ENCODE results near the gene DYNLL2. TPM values are rescaled to one million over a fixed set of nuclear protein-coding genes. Genes with fewer than 3 reads are reported as not detected.

Gene DYNLL2
- total and polyA plus RNA-seq, 9 of the 15 experiments (the other 6 are each of a cell fraction or from before 2014, with no cell fraction given), result 1.8 to 24.5 (median 13.0) TPM

DNA sequence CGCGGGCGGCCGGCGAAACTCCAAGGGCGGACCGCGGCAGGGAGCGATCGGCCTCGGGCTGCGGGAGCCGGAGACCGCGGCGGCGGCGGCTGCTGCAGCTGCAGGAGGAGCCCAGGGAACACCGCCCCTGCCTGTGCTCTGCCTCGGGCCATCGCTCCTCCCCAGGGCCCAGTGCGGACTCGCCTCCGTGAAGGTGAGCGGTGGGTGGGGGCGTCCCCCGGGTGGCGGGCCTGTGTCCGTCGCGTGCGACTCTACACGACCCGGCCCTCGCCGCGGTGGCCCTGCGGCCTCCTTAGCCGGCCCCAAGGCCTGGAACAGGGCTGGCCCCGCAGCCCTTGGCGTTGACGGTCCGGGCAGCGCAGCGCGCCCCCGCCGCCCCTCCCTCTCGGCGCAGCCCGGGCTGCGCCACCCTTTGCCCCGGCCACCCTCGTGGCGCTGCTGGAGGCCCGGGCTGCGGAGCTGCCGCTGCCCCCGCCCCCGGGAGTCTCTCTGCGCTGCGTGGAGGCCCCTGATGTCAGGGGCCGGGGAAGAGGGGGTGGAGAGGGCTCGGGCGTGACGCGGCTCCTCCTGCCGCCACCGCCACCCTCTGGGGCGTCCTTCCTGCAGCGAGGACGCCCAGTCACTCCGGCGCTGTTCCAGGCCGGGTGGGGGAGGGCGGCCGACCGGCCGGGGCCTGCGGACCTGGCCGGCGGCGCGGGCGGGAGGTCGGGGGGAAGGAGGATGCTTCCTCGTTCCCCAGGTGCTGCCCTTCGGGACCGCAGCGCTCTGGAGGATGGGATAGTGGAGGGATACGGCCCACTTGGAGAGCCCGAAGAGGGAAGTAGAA, 485 bp downstream of the DYNLL2 start (continued):
- TF ChIP-seq U2AF2 (optimal IDR thresholded peaks at IDR 0.05; ENCODE audit: low read depth, low read length) (no peak), MAFF (IDR thresholded peaks at IDR 0.05; ENCODE audit: low read length) (no peak), PTTG1 (tag; IDR thresholded peaks at IDR 0.05; ENCODE audit: low read depth) (no peak), GABPB1 (CRISPR knock-in tag; IDR thresholded peaks at IDR 0.05) (no peak), TGIF2 (CRISPR knock-in tag; IDR thresholded peaks at IDR 0.05) (no peak), TCF7L2 (IDR thresholded peaks at IDR 0.05; ENCODE audit: low read depth, low read length) (no peak), HMG20B (CRISPR knock-in tag; IDR thresholded peaks at IDR 0.05) (no peak), ZNF717 (CRISPR knock-in tag; IDR thresholded peaks at IDR 0.05) (no peak), FOXJ3 (CRISPR knock-in tag; IDR thresholded peaks at IDR 0.05) (no peak), MCM5 (IDR thresholded peaks at IDR 0.05; ENCODE audit: low read depth) (no peak), JUNB (CRISPR knock-in tag; conservative IDR thresholded peaks at IDR 0.05) (no peak), BCOR (IDR thresholded peaks at IDR 0.05) (no peak), ZNF224 (CRISPR knock-in tag; IDR thresholded peaks at IDR 0.05) (no peak), MECOM (CRISPR knock-in tag; IDR thresholded peaks at IDR 0.05) (no peak), ASH1L (IDR thresholded peaks at IDR 0.05; ENCODE audit: borderline replicate concordance, low read depth, partially characterized antibody) (no peak), CCAR2 (IDR thresholded peaks at IDR 0.05; ENCODE audit: low read depth, low read length) (no peak), RBM39 (optimal IDR thresholded peaks at IDR 0.05; ENCODE audit: low read depth, low read length) (no peak)
- TF ChIP-seq, protein P1, sequence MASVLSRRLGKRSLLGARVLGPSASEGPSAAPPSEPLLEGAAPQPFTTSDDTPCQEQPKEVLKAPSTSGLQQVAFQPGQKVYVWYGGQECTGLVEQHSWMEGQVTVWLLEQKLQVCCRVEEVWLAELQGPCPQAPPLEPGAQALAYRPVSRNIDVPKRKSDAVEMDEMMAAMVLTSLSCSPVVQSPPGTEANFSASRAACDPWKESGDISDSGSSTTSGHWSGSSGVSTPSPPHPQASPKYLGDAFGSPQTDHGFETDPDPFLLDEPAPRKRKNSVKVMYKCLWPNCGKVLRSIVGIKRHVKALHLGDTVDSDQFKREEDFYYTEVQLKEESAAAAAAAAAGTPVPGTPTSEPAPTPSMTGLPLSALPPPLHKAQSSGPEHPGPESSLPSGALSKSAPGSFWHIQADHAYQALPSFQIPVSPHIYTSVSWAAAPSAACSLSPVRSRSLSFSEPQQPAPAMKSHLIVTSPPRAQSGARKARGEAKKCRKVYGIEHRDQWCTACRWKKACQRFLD (CRISPR knock-in tag; IDR thresholded peaks at IDR 0.05), result peak; percentile 16
- TF ChIP-seq, protein P2, sequence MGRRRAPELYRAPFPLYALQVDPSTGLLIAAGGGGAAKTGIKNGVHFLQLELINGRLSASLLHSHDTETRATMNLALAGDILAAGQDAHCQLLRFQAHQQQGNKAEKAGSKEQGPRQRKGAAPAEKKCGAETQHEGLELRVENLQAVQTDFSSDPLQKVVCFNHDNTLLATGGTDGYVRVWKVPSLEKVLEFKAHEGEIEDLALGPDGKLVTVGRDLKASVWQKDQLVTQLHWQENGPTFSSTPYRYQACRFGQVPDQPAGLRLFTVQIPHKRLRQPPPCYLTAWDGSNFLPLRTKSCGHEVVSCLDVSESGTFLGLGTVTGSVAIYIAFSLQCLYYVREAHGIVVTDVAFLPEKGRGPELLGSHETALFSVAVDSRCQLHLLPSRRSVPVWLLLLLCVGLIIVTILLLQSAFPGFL (CRISPR knock-in tag; IDR thresholded peaks at IDR 0.05), result no peak
- TF ChIP-seq, protein P3, sequence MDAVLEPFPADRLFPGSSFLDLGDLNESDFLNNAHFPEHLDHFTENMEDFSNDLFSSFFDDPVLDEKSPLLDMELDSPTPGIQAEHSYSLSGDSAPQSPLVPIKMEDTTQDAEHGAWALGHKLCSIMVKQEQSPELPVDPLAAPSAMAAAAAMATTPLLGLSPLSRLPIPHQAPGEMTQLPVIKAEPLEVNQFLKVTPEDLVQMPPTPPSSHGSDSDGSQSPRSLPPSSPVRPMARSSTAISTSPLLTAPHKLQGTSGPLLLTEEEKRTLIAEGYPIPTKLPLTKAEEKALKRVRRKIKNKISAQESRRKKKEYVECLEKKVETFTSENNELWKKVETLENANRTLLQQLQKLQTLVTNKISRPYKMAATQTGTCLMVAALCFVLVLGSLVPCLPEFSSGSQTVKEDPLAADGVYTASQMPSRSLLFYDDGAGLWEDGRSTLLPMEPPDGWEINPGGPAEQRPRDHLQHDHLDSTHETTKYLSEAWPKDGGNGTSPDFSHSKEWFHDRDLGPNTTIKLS (IDR thresholded peaks at IDR 0.05; ENCODE audit: borderline replicate concordance, low read depth), result no peak
- TF ChIP-seq, protein P4, sequence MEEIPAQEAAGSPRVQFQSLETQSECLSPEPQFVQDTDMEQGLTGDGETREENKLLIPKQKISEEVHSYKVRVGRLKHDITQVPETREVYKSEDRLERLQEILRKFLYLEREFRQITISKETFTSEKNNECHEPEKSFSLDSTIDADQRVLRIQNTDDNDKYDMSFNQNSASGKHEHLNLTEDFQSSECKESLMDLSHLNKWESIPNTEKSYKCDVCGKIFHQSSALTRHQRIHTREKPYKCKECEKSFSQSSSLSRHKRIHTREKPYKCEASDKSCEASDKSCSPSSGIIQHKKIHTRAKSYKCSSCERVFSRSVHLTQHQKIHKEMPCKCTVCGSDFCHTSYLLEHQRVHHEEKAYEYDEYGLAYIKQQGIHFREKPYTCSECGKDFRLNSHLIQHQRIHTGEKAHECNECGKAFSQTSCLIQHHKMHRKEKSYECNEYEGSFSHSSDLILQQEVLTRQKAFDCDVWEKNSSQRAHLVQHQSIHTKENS (CRISPR knock-in tag; IDR thresholded peaks at IDR 0.05), result no peak
- TF ChIP-seq, protein P5, sequence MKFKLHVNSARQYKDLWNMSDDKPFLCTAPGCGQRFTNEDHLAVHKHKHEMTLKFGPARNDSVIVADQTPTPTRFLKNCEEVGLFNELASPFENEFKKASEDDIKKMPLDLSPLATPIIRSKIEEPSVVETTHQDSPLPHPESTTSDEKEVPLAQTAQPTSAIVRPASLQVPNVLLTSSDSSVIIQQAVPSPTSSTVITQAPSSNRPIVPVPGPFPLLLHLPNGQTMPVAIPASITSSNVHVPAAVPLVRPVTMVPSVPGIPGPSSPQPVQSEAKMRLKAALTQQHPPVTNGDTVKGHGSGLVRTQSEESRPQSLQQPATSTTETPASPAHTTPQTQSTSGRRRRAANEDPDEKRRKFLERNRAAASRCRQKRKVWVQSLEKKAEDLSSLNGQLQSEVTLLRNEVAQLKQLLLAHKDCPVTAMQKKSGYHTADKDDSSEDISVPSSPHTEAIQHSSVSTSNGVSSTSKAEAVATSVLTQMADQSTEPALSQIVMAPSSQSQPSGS (CRISPR knock-in tag; IDR thresholded peaks at IDR 0.05), result no peak
- TF ChIP-seq, protein P6, sequence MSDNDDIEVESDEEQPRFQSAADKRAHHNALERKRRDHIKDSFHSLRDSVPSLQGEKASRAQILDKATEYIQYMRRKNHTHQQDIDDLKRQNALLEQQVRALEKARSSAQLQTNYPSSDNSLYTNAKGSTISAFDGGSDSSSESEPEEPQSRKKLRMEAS (CRISPR knock-in tag; IDR thresholded peaks at IDR 0.05), result no peak; the same call in 1 of the 2 replicates
